ENCODE results near the gene TMEM184C. TPM values are rescaled to one million over a fixed set of nuclear protein-coding genes. Genes with fewer than 3 reads are reported as not detected.
A peak's percentile ranks its signal among the peaks of the same experiment; 100 is the strongest.

TMEM184C gene
- total RNA-seq, 2 donors from 2014 or later = 15.8 to 20.8 TPM

DNA sequence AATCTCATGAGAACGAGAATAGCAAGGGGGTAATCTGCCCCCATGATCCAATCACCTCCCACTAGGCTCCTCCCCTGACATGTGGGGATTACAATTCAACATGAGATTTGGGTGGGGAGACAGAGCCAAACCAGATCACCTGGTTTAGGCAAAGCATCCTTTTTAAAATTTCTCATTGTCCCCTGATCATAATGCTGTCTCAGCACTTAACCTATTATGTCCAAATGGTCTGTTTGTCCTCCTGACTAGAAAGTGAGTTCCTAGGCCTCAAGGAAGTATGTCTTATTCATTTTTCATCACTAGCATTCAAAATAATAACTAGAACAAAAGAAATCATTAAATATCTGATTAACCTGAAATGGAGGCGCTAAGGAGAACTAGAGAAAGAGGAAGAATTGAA, 74.6 kb downstream of the TMEM184C start:
- Histone ChIP-seq H3K4me3 (no peak overlapping the region), H3K4me1 (peaks cover 18% of the 10 kb centered on the region), H3K9me3 (no peaks in the 10 kb centered on the region), H3K27me3 (no peaks in the 10 kb centered on the region), H3K27ac (no peak overlapping the region), H3K36me3 (replicated peaks in 1 of 2; ENCODE audit: insufficient read depth in 1 of 2, low read depth in 2 of 2) (no peaks in the 10 kb centered on the region)
- ATAC-seq (no peak), DNase-seq (no peak)
- TF ChIP-seq POLR2A (IDR thresholded peaks at IDR 0.05) = no peak
- TF ChIP-seq CTCF (IDR thresholded peaks at IDR 0.05) = no peak
- WGBS, 2 donors = 80 to 88% methylated on average over 2 of the region's 2 CpGs
- intact Hi-C loops (cut with DNase I) = no loop called here

- peaks cover 18% of the 10 kb centered on the region for H3K4me1 ChIP-seq
- no peak for DNase-seq
- peak; percentile 47 for ATAC-seq
- no peak for TF ChIP-seq POLR2A (IDR thresholded peaks at IDR 0.05)
- TF ChIP-seq CTCF (IDR thresholded peaks at IDR 0.05) = no peak
- H3K9me3 ChIP-seq = no peaks in the 10 kb centered on the region
- intact Hi-C loops (cut with DNase I) = no loop called here
- no peak overlapping the region for H3K4me3 ChIP-seq
- no peaks in the 10 kb centered on the region for H3K36me3 ChIP-seq (replicated peaks in 1 of 2; ENCODE audit: insufficient read depth in 1 of 2, low read depth in 2 of 2)
- no peaks in the 10 kb centered on the region for H3K27me3 ChIP-seq
- 47 to 58% methylated on average over 3 of the region's 3 CpGs for WGBS, 2 donors
- no peak overlapping the region for H3K27ac ChIP-seq
These were observed 76.0 kb downstream of the TMEM184C start for GRCh38 chr4:147693218-147693617.

GRCh38 chr4:147696866-147697265, 79.7 kb downstream of the TMEM184C start:
- H3K9me3 ChIP-seq = no peaks in the 10 kb centered on the region
- 24 to 33% methylated on average over 1 of the region's 1 CpG for WGBS, 2 donors
- no peak overlapping the region for H3K4me3 ChIP-seq
- H3K4me1 ChIP-seq = peaks cover 18% of the 10 kb centered on the region
- no peaks in the 10 kb centered on the region for H3K27me3 ChIP-seq
- no peak for DNase-seq
- H3K27ac ChIP-seq = no peak overlapping the region
- H3K36me3 ChIP-seq (replicated peaks in 1 of 2; ENCODE audit: insufficient read depth in 1 of 2, low read depth in 2 of 2) = no peaks in the 10 kb centered on the region
- intact Hi-C loops (cut with DNase I) = no loop called here
- TF ChIP-seq POLR2A (IDR thresholded peaks at IDR 0.05) (no peak), CTCF (IDR thresholded peaks at IDR 0.05) (no peak)
- no peak for ATAC-seq

GRCh38 chr4:147704846-147705245, 87.6 kb downstream of the TMEM184C start:
- TF ChIP-seq POLR2A (IDR thresholded peaks at IDR 0.05) (no peak), CTCF (IDR thresholded peaks at IDR 0.05) (no peak)
- no peak for ATAC-seq
- no peaks in the 10 kb centered on the region for H3K9me3 ChIP-seq
- no peak for DNase-seq
- no peak overlapping the region for H3K4me3 ChIP-seq
- H3K27ac ChIP-seq = no peak overlapping the region
- intact Hi-C loops (cut with DNase I) = loop anchor here (5.0 kb wide), 1 partner anchor 157 kb away; no protein-coding TSS in a partner anchor
- H3K4me1 ChIP-seq = peaks cover 3% of the 10 kb centered on the region
- WGBS, 2 donors = 35 to 44% methylated on average over 1 of the region's 1 CpG
- H3K36me3 ChIP-seq (replicated peaks in 1 of 2; ENCODE audit: insufficient read depth in 1 of 2, low read depth in 2 of 2) = no peaks in the 10 kb centered on the region
- no peaks in the 10 kb centered on the region for H3K27me3 ChIP-seq

DNA sequence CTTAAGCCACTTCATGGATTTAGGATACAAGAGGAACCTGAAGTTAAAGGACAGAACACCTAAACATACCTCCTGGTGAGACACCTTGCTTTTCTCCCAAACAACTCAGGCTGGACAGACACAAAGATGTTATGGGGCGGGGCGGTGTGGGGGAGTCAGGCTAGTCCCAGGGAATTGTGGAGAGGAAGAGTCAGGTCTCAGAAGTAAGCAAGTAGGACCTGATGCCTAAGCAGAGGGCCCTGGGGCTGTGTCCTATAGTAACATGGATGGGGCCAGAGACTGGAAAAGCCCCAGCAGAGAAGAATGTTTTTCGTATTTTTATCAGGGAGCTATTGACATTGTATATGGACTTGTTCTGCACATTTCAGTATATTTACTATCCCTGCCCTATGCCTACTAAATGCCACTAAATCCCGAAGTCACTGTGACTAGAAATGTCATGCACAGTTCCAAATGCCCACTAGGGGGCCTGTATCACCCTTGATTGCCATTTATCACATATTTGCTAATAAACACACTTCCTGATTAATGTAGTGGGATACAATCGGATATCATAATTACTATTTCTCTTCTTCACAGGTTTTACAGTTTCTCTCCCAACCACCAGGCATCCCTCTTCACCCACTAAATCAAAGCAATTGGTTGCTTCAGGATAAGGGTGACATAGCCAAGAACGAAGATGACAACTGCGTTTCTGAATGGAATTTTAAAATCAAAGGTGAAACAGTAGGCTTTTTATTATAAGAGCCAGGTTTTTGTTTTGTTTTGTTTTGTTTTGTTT, 90.9 kb downstream of the TMEM184C start:
- intact Hi-C loops (cut with DNase I) = loop anchor here (5.0 kb wide), 1 partner anchor 154 kb away; no protein-coding TSS in a partner anchor
- DNase-seq (peak; percentile 63 to 76 (median 69)), ATAC-seq (peak; percentile 70)
- H3K4me3 ChIP-seq = no peak overlapping the region
- H3K9me3 ChIP-seq = no peaks in the 10 kb centered on the region
- peak; percentile 68 to 95 (median 90) for TF ChIP-seq CTCF (IDR thresholded peaks at IDR 0.05)
- TF ChIP-seq POLR2A (IDR thresholded peaks at IDR 0.05) = no peak
- WGBS, 2 donors = 21 to 22% methylated on average over 7 of the region's 7 CpGs
- H3K36me3 ChIP-seq (replicated peaks in 1 of 2; ENCODE audit: insufficient read depth in 1 of 2, low read depth in 2 of 2) = no peaks in the 10 kb centered on the region
- peaks cover 3% of the 10 kb centered on the region for H3K4me1 ChIP-seq
- H3K27ac ChIP-seq = no peak overlapping the region
- no peaks in the 10 kb centered on the region for H3K27me3 ChIP-seq

All from body of pancreas (tissue), 4 donors.